Lung (tissue), 12 donors: Measurements from ENCODE around the gene RAB30. TPM values are rescaled to one million over a fixed set of nuclear protein-coding genes. Genes with fewer than 3 reads are reported as not detected.

Experiments used
- ATAC-seq: fragments of 200-7000 bp; cut with Tn5 transposase; one replicate; pipeline ENCODE4 v1.9.1; 2020; ENCODE audit warnings: moderate number of reproducible peaks; ENCODE audit not compliant: insufficient read depth, low FRiP score
- DNase-seq, 3 donors: peaks; one replicate each; pipeline ENCODE4 v3.0.0-alpha.2; 2013 to 2017
- H3K27ac ChIP-seq, 2 donors: one replicate each; pipeline ENCODE4 v1.5.1; 2013; ENCODE audit warnings: mild to moderate bottlenecking in 2 of 2, moderate library complexity in 2 of 2, control low read depth in 1 of 2, inconsistent platforms in 1 of 2, low read depth in 1 of 2, low read length in 1 of 2
- H3K27me3 ChIP-seq, 3 donors: one replicate each; pipeline ENCODE4 v1.5.1; 2013; ENCODE audit warnings: low read length in 2 of 3; ENCODE audit not compliant: control insufficient read depth in 3 of 3, insufficient read depth in 3 of 3
- H3K36me3 ChIP-seq, 4 donors: one replicate each; pipeline ENCODE4 v1.5.1; 2013; ENCODE audit warnings: low read length in 4 of 4, mild to moderate bottlenecking in 1 of 4, moderate library complexity in 1 of 4; ENCODE audit not compliant: control insufficient read depth in 4 of 4, insufficient read depth in 4 of 4
- H3K4me1 ChIP-seq, 5 donors: one replicate each; pipeline ENCODE4 v1.5.1; 2013; ENCODE audit warnings: low read length in 5 of 5, mild to moderate bottlenecking in 2 of 5, moderate library complexity in 1 of 5; ENCODE audit not compliant: control insufficient read depth in 5 of 5, insufficient read depth in 5 of 5
- H3K4me3 ChIP-seq: one replicate; pipeline ENCODE4 v1.5.1; 2013; ENCODE audit warnings: mild to moderate bottlenecking, control low read depth, moderate library complexity
- H3K9ac ChIP-seq, 2 donors: one replicate each; pipeline ENCODE4 v1.5.1; 2013; ENCODE audit warnings: low read length in 2 of 2, control low read depth in 1 of 2; ENCODE audit not compliant: insufficient read depth in 1 of 2
- H3K9me3 ChIP-seq, 4 donors: one replicate each; pipeline ENCODE4 v1.5.1; 2013; ENCODE audit warnings: low read length in 3 of 4, mild to moderate bottlenecking in 1 of 4, moderate library complexity in 1 of 4; ENCODE audit not compliant: control insufficient read depth in 4 of 4, insufficient read depth in 3 of 4
- CTCF ChIP-seq: IDR thresholded peaks from 2 replicates; pipeline ENCODE4 v1.5.1; 2012; ENCODE audit warnings: mild to moderate bottlenecking; ENCODE audit errors: control extremely low read depth, extremely low read depth
- WGBS, 2 donors: extraction: QIAGEN DNeasy Blood & Tissue Kit; methylation state at CpG; one replicate each; pipeline ENCODE4 v1.1.7; 2013; 5-methylcytosine and 5-hydroxymethylcytosine counted together
- polyA plus RNA-seq, 2 donors: library from polyadenylated mRNA; stranded (reverse); fragments of 200-250 nt; gene quantifications; one replicate each; pipeline ENCODE4 v1.2.1, GENCODE V29; 2013
- total RNA-seq, 2 donors: library from RNA; depleted of rRNA in 1 of 2; stranded (reverse); fragments of >200 nt in 1 of 2; gene quantifications; one replicate each; pipeline ENCODE4 v1.2.1, GENCODE V29; 2014 to 2021
- donor health status: control.
- donor health status: control.
- donor health status: Bipolar disorder and iron deficiency.
- donor health status: healthy.
- donor health status: DM: yes; HTN: yes; CAD: no.

The RAB30 gene
- total and polyA plus RNA-seq, 4 donors: 1.6 to 25.5 (median 7.5) TPM

DNA sequence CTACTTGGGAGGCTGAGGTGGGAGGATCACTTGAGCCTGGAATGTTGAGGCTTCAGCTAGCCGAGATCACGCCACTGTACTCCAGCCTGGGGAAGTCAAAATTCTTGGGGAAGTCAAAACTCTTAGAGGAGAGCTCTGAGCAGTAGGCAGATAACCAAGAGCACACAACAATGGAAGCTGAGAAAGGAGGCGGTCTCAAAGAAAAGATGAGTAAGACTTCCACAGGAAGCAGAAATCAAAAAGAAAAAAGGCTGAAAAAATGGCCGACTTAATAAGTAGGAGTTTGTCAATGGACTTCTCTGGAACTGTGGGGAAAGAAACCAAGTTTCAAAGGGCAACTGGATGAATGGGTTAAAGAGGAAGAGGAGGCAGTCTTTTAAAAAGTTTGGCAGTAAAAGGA, 32.1 kb downstream of the RAB30 start:
- TF ChIP-seq CTCF: no peak
- WGBS, 2 donors: 91 to 94% methylated on average over 4 of the region's 4 CpGs

GRCh38 chr11:83037877-83038276, 33.8 kb downstream of the RAB30 start:
- Histone ChIP-seq H3K9ac (no peak overlapping the region), H3K4me1 (peaks cover 0 to 17% (median 10%) of the 10 kb centered on the region in 5 donors), H3K36me3 (no peaks in the 10 kb centered on the region), H3K27ac (no peak overlapping the region), H3K9me3 (no peaks in the 10 kb centered on the region), H3K27me3 (no peaks in the 10 kb centered on the region), H3K4me3 (no peak overlapping the region)
- ATAC-seq (no peak), DNase-seq (no peak)
- 76 to 78% methylated on average over 4 of the region's 4 CpGs for WGBS, 2 donors
- TF ChIP-seq CTCF: no peak

More for the DNA sequence above, 32.1 kb downstream of the RAB30 start:
- DNase-seq (no peak), ATAC-seq (no peak)
- no peaks in the 10 kb centered on the region for H3K27me3 ChIP-seq
- H3K4me3 ChIP-seq: no peak overlapping the region
- H3K27ac ChIP-seq: no peak overlapping the region
- H3K4me1 ChIP-seq: peaks cover 0 to 10% (median 5%) of the 10 kb centered on the region in 5 donors
- H3K36me3 ChIP-seq: no peaks in the 10 kb centered on the region
- no peak overlapping the region for H3K9ac ChIP-seq
- H3K9me3 ChIP-seq: no peaks in the 10 kb centered on the region

DNA sequence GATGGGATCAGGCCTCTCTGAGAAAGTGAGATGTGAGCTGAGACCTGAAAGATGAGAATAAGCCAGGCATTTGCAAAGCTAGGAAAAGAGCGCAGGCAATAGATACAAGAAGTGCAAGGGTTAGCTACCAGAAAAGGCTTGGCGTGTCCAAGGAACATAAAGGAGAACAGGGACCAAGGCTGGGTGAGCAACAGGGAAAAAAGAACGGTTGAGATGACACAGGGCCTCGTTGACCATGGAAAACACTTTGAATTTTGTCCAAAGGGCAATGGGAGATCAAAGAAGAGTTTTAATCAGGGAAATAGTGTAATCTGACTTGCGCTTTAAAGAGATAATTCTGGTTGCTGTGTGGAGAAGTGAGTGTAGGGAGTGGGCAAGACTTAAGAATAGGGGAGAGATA, 35.0 kb downstream of the RAB30 start:
- Histone ChIP-seq H3K4me1 (peaks cover 0 to 17% (median 10%) of the 10 kb centered on the region in 5 donors), H3K36me3 (no peaks in the 10 kb centered on the region), H3K9ac (no peak overlapping the region), H3K27ac (no peak overlapping the region), H3K4me3 (no peak overlapping the region), H3K9me3 (no peaks in the 10 kb centered on the region), H3K27me3 (no peaks in the 10 kb centered on the region)
- no peak for TF ChIP-seq CTCF
- ATAC-seq (no peak), DNase-seq (no peak)
- WGBS, 2 donors: 91 to 94% methylated on average over 5 of the region's 5 CpGs
